ENCODE results near the gene TRIM4.
"Not testable (repeated sequence)": the region's sequence is repeated elsewhere in the genome, so short reads cannot be mapped to it uniquely, and the experiment has no call there.

Gene TRIM4

GRCh38 chr7:99910976-99911375, 8.4 kb downstream of the TRIM4 start:
- no peak for DNase-seq

GRCh38 chr7:99901581-99901980, 17.7 kb downstream of the TRIM4 start:
- DNase-seq: no peak

- DNase-seq: no peak
These were observed 19.4 kb downstream of the TRIM4 start for GRCh38 chr7:99899830-99900519.

- no peak for DNase-seq
These were observed 20.5 kb downstream of the TRIM4 start for GRCh38 chr7:99898836-99899235.

GRCh38 chr7:99898023-99898357, 21.3 kb downstream of the TRIM4 start:
- DNase-seq: no peak

GRCh38 chr7:99897322-99898022, 21.9 kb downstream of the TRIM4 start:
- no peak for DNase-seq

- DNase-seq: no peak
These were observed 24.6 kb downstream of the TRIM4 start for GRCh38 chr7:99894738-99895137.

- DNase-seq: no peak
These were observed 26.1 kb downstream of the TRIM4 start for GRCh38 chr7:99893280-99893679.

GRCh38 chr7:99890348-99890747, 29.0 kb downstream of the TRIM4 start:
- not testable (repeated sequence) for DNase-seq

- DNase-seq: not testable (repeated sequence)
These were observed 31.0 kb downstream of the TRIM4 start for GRCh38 chr7:99888366-99888765.

GRCh38 chr7:99881370-99881769, 38.0 kb downstream of the TRIM4 start:
- no peak for DNase-seq

- no peak for DNase-seq
These were observed 42.4 kb downstream of the TRIM4 start, which contains the start of gene OR2AE1 for GRCh38 chr7:99876933-99877332. Gene OR2AE1 (minus strand): TSS chr7:99877033. CDS start chr7:99877033, 0 bp downstream.

GRCh38 chr7:99876491-99876890, 42.8 kb downstream of the TRIM4 start:
- no peak for DNase-seq

- DNase-seq: no peak
These were observed 51.1 kb downstream of the TRIM4 start for GRCh38 chr7:99868246-99868645.

GRCh38 chr7:99867477-99867876, 51.9 kb downstream of the TRIM4 start:
- not testable (repeated sequence) for DNase-seq

- DNase-seq: no peak
These were observed 55.4 kb downstream of the TRIM4 start for GRCh38 chr7:99863847-99864440.

GRCh38 chr7:99860281-99861127, 58.8 kb downstream of the TRIM4 start:
- no peak for DNase-seq

GRCh38 chr7:99855236-99855635, 64.1 kb downstream of the TRIM4 start:
- DNase-seq: no peak

GRCh38 chr7:99848420-99849216, 70.7 kb downstream of the TRIM4 start:
- DNase-seq: no peak

- DNase-seq: no peak
These were observed 75.0 kb downstream of the TRIM4 start for GRCh38 chr7:99844328-99844727.

- no peak for DNase-seq
These were observed 75.5 kb downstream of the TRIM4 start for GRCh38 chr7:99843808-99844207.

- no peak for DNase-seq
These were observed 76.4 kb downstream of the TRIM4 start for GRCh38 chr7:99842926-99843325.
